Hematopoietic multipotent progenitor cell (in vitro differentiated cells): Measurements from ENCODE around the gene DNASE1L1. TPM values are rescaled to one million over a fixed set of nuclear protein-coding genes. Genes with fewer than 3 reads are reported as not detected.
A peak's percentile ranks its signal among the peaks of the same experiment; 100 is the strongest.
"Not testable (repeated sequence)": the region's sequence is repeated elsewhere in the genome, so short reads cannot be mapped to it uniquely, and the experiment has no call there.

ENCODE experiments used
- DNase-seq, 3 donors: peaks; one replicate each; pipeline ENCODE4 v3.0.0-alpha.2; 2011 to 2015; ENCODE audit warnings: low read depth in 2 of 3, low spot score in 2 of 3
- total RNA-seq: library from RNA; depleted of rRNA; stranded (reverse); fragments of >200 nt; gene quantifications from one replicate; pipeline ENCODE4 v1.2.3, GENCODE V29; 2012

The DNASE1L1 gene
- total RNA-seq, 1 donor, result 89.7 TPM

DNA sequence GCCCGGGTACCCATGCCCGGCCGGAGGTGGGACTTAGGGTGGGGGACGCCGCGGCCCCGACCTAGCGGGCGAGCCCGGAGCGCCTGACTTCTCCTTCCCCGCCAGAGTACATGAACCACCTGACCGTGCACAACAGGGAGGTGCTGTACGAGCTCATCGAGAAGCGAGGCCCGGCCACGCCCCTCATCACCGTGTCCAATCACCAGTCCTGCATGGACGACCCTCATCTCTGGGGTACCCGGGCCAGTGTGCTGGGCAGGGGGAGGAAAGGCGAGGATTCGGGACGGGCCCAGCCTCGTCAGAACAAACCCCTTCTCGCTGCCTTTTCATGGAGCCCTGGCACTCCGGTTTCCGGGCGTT, 2.9 kb upstream of the DNASE1L1 start:
- peak in 2 of 3 donors; percentile 50 to 73 for DNase-seq

DNA sequence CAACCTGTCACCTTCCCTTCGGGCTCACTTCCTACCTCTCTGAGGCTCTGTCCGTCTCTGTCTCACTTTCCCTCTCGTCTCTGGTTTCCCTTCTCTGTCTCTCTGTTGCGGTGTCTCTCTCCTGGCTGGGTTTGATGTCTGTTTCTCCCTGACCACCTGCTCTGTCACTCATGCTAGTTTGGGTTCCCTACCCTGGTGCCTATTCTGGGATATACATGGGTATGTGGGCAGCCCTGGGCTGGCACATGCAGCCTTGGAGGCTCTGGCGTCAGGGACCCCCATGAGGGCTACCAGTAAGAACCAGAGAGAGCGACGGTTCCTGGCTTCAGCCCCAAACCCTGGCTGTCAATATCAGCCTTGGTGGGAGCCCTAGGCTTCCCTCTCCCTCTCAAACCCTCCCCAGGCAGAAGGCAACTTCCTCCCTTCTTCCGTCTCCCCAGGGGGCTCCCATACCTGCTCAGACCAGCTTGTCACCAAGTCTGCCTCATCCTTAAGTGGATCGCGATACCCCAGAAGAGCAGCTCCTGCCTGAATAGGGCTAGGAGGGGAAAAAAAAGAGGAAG, 314 bp downstream of the DNASE1L1 start:
- DNase-seq, result no peak

DNA sequence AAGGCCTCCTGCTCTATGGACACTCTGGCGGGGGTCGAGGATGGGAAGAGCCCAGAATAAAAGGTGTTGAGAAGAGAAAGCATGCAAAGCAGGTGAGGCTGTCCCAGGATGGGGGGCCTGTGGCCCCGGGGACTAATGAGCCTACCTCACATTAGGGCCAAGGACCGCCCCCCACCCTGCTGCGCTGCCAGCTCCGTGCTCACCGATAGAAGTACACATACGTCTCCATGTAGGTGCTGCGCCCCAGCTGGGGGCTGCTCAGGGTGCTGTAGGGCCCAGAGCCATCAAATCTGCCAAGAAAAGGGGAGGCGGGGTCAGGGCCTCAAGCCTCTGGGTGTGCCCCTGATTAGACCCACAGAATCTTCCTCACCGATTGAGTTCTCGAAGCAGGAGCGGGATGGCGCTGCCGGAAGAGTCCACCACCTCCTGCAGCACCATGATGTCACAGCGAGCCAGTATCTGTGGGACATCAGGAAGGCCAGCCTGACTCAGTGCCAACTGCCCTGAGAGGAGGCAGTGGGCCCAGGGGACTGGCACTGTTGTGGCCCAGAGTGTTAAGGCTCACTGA, 4.3 kb downstream of the DNASE1L1 start:
- no peak for DNase-seq

DNA sequence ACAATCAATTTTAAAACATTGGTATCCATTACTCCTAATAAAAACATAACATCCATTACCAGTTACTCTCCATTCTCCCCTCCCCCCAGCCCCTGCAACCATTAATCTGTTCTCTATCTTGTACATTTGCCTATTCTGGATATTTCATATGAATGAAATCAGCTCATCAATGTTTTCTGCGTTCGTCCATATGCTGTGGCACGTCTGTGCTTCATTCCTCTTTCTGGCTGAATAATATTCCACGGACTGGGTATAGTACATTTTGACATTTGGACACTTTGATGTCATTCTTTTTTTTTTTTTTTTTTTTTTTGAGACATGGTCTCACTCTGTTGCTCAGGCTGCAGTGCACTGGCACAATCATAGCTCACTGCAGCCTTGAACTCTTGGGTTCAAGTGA, 5.2 kb downstream of the DNASE1L1 start:
- no peak for DNase-seq

DNA sequence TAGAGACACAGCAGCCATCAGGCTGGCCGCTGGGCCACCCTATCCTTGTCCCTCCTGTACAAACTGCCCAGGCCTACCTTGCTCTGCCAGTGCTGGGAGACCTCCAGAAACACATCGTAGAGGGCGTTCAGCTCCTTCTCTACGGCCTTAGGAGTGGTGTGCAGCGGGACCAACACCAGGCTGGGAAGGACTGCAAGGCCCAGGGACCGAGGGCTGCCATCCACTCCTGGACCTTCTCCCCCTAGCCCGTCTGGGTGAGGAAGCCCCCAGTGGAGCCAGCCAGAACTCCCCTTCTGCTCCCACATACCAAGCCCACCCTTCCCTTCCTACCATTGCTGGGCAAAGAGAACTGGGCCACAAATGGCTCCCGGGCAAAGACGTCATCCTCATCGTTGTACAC, 5.9 kb downstream of the DNASE1L1 start:
- DNase-seq, result no peak

DNA sequence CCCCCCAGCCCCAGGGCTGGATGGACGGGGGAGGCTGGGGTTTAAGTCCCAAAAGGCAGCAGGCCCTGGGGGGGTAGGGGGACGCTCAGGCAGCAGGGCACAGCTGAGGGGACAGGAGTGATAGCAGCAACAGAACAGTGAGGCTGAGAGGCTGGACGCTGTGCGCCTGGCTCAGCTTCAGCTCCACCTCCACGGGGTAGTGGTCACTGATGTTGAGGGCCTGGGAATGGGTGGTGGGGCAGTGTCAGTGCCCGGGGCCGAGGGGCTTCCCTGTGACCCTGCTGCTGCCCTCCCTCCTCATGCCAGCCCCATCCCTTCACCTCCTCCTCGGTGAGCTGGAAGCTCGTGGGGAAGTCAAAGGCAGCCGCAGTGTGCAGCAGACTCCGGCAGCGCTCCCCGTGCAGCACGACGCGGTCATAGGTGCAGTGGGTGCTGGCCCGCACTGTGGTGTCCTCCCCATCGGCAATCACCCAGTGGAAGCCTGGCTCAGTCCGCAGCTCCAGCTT, 6.4 kb downstream of the DNASE1L1 start:
- no peak for DNase-seq

DNA sequence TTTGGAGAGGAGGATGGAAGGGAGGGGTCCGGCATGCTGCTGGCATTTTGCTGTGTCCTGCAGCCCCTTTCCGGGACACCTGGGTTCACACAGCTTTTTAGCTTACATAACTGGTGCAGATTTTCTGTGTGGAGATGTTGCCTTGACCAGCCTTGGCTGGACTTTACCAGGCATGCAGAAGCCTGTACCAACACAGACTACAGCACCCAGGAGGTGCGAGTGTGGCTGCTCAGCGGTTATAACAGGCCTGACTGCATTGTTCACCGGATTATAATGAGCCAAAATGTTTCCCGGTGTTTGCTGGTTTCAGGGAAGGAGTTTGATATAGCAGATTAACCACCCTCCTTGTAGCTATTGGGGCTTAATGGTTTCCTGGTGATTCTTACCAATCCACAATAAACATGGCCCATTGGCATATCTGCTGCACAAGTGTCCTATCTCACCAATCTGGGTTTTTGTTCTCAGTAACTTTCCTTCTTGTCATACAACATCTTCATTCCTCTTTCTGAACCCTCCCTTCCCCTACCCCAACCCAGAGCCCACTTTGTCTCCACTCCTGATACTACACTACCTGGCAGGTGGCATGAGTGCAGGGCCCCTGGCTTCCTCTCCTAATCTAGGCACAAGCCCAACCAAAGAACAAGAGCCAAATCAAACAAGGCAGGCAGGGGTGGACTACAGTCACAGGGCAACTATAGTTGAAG, 7.0 kb downstream of the DNASE1L1 start:
- no peak for DNase-seq

DNA sequence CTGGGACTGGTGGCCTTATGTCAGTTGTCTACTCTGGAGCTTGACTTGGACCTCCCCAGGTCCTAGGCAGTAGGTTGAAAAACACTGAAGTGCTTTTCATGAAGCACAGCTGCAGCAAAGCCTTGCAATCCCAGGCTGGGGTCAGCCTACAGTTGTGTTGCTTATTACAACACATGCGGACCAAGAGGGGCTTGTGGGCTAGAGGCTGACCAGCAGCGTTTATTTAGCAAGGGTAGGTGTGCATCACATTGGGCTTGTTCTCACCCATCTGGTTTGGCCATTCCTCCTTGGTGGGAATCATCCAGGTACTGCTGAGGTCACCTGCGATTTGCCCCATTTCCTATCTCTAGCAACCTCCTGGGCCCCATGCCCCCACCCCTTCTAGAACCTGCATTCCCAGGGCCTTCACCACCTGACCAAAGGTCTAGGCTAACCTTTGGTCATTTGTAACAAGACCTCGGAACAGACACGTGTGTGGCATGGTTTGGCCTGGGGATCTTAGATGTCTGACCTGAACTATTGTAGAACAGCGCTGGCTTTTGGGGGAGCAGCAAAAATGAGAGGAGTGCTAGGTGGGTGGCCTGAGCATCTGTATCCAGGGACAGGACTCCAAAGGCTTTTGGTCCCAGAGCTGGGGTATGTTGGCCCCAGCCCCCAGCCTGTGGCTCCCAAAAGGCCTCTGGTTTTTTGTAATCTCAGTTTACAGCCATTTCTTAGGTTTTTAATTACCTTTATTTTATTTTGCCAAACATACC, 7.8 kb downstream of the DNASE1L1 start:
- no peak for DNase-seq

DNA sequence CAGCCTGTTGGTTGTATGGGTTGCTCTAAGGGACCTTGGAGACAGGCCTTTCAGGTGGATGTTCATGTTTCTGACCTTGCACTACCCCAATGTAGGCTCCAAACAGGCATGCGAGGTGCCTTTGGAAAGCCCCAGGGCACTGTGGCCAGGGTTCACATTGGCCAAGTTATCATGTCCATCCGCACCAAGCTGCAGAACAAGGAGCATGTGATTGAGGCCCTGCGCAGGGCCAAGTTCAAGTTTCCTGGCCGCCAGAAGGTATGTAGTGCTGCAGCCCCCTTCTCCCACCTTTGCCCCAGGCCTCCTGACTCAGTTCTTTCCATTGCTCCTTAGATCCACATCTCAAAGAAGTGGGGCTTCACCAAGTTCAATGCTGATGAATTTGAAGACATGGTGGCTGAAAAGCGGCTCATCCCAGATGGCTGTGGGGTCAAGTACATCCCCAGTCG, 8.7 kb downstream of the DNASE1L1 start:
- not testable (repeated sequence) for DNase-seq

DNA sequence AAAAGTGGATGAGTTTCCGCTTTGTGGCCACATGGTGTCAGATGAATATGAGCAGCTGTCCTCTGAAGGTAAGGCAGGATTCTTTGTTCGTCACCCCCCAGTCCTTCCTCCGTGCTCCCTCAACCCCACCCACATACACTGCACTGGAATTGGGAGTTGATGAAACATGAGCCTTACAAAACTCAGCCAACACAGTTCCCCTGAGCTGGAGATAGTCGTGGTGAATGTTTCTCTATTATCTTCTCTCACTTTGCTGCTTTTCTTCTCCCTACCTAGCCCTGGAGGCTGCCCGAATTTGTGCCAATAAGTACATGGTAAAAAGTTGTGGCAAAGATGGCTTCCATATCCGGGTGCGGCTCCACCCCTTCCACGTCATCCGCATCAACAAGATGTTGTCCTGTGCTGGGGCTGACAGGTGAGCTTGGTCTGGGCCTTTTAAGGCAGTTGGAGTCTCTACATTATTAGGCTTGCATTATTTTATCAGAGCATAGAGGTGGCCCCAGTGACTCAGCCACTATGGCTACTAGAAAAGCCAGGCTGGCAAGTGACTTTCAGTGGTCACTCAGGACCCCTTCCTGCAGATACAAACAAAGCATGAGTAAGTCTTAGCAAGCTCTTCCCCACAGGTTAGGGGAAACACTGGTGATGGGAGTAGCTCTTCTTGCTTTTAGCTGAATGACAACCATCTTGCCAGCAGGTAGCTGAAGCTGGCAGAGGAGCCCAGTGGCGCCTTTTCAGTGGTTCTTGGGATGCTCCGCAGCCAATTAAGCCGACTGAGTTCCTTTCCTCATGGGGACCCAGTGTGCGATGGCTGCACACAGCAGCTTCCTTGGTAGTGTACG, 9.3 kb downstream of the DNASE1L1 start:
- DNase-seq, result no peak

DNA sequence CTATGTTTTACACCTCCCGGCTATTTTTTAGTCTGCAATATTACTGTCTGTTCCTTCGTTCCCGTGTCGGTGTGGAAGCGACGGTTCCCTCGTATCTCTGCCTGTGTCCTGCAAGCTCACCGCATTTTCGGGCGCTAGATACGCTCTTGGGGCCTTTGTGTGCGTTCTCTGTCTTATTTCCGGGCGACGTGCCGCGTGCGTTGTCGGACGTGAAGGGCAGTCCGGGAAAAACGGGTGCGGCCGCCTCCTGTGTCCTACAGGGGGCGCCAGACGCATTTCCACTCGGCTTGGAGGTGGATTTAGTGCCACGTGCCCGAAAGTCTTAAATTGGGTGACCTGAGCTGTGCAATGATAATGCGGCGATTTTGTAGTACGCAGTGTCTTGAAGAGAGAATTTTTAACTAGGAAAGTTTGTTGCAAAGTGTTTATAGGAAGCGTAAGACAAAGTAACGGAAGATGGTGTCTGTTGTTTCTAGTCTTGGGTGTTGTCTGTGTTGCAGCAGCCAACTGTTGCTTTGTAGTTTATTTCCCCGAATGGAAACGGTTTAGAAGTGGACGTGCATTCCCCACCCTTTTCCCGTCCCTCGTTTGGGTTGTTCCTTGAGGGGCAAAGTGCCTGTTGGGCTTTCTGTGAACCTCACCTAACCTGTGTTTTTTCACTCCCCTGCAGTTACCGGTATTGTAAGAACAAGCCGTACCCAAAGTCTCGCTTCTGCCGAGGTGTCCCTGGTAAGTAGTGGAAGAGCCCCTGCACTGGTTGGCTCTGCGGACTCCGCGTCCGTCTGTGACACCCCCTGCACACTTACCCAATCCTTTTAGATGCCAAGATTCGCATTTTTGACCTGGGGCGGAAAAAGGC, 10.2 kb downstream of the DNASE1L1 start:
- DNase-seq, result peak; percentile 58 to 84 (median 77)

DNA sequence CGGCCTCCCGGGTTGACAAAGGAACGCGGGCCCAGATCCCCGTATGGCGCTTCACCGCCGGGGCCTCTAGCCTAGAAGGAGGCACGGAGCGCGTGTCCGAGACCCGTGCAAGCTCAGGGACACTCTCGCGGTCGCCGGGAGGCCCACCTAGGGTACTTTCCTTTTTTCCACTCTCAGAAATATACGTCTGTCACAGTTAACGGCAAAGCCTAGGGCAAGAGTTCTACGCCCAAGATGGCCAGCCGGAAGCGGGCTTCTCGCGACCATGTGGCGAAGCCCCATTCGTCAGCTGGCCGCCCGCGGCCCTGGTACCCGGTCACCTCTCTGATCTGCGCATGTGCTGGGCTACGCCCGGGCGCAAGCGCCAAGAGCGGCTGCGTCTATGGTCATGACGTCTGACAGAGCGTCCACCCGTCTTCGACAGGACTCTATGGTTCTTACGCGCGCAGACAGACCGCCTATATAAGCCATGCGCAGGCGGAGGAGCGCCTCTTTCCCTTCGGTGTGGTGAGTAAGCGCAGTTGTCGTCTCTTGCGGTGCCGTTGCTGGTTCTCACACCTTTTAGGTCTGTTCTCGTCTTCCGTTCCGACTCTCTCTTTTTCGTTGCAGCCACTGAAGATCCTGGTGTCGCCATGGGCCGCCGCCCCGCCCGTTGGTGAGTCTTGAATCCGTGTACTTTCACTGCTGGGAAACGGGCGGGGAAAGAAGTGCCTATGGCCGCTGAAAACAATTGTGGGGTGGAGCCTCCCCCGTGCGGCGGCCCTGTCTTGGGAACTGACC, 11.0 kb downstream of the DNASE1L1 start, which contains the start of gene RPL10:
Gene RPL10, plus strand, starts transcription at position 490 of the 780 bp plus-strand sequence. Its CDS starts 143 bp downstream, at position 633.
- DNase-seq, result peak; percentile 77 to 95 (median 93)

DNA sequence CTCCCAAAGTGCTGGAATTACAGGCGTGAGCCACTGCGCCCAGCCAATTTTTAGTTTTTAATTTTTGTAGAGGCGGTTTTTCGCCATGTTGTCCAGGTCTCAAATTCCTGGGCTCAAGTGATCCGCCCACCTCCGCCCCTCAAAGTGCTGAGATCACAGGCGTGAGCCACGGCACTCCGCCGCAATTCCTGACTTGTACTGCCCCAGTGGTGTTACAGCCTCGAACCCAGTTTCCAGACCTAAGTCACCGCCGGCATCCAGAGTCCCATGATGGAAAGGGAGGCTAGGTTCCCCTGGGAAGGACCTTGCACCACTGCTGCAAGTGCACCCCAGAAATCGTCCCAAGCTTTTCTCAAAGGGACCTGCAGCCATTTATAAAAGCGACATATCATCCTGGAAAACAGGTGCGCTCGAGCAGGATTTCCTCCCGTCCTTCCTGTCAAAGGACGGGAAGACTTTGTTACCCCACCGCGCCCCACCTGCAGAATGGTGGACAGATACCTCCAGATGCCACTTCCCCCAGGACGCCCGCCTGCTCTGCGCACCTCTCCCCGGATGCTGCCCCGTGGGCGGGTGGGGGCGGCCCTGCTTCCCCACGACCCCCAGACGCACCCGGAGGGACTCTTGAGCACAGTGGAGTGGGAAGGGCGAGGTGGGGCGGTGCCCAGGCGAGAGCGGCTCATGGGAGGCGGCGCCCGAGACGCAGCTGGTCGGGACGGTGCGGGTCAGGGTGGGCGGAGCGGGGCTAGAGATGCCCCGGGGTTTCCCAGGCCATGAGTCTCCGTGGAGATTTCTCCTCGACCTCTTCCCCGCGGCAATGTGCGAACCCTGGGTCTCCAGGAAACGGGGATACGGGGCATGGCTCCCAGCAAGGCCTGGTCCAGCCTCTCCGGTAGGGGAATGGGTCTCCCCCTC, 11.8 kb downstream of the DNASE1L1 start:
- DNase-seq, result peak in 2 of 3 donors; percentile 54 to 61

DNA sequence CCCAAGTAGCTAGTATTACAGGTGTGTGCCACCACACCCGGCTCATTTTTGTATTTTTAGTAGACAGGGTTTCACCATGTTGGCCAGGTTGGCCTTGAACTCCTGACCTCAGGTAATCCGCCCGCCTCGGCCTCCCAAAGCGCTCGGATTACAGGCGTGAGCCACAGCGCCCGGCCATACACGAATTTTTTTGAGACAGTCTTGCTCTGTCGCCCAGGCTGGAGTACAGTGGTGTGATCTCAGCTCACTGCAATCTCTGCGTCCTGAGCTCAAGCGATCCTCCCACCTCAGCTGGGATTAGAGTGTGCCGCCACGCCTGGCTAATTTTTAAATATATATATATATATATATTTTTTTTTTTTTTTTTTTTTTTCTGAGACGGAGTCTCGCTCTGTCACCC, 12.7 kb downstream of the DNASE1L1 start:
- not testable (repeated sequence) for DNase-seq

DNA sequence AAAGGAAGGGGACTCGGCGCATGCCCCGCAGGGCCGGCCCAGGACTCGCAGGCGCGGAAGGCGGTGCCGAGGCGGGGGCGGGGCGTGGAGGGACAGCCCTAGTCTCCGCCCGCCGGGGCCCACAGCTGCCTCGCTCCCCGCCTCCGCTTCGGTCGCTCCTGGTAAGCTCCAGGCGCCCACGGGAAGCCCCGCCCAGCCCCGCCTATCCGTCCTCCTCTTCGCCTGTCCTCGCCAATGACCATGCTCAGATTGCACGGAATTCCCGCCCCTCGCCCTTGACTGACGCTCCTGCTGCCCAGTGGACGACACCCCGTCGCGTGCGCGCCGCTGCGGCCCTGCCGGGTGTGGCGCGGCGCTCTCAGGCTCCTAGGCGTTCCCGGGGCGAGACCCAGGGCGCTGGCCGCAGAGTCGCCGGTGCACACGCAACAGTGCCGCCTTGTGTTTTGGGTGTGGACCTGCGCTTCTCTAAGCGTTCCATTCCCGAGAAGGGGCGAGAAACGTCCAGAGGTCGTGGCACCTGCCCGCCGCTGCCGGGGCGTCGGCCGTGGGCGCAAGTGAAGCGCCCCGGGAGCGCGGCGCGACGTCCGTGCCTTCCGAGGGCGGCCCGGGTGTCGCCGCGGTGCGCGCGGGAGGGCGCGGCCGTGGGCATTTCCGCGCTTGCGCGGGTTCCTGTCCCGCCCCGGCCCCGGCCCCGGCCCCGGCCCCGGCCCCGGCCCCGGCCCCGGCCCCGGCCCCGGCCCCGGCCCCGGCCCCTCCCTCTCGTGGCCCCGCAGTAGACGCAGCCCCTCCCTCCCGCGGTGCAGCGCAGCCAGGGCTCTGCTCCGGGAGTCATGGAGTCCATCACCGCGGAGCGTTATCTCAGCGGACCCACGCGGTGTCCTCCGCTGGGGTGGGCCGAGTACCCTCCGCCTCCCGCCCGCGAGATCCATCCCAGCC, 19.0 kb downstream of the DNASE1L1 start:
- not testable (repeated sequence) for DNase-seq

DNA sequence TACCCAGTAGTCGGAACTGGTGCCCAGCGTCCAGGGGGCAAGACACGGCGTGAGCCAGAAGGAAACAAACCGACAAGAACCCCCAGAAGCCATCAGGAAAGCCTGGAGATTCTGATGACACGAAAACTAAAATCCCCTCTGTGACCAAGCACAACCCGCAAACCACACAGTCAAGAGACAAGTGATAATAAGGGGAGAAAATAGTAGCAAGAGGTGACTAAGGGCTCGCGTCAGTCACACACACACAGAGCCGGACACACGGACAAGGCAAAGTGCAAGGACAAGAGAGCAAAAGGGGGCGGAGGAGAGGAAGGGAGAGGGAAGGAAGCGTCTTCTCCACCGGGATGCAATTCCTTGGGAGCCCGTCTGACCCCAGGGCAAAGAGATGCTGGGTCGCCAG, 20.4 kb downstream of the DNASE1L1 start:
- DNase-seq, result not testable (repeated sequence)
